Brain microvascular endothelial cell (primary cell): ENCODE measurements around the gene LRP1B.

ENCODE experiments used
- DNase-seq: peaks from one replicate; pipeline ENCODE4 v3.0.0-alpha.2; 2020
- H3K27ac ChIP-seq: fragments of 250-450 bp; sonication (Bioruptor Pico); 2 replicates; pipeline ENCODE4 v1.5.1; 2020; ENCODE audit warnings: mild to moderate bottlenecking, moderate library complexity
- H3K27me3 ChIP-seq: fragments of 250-450 bp; sonication (Bioruptor Pico); replicated peaks from 2 replicates; pipeline ENCODE4 v1.5.1; 2020; ENCODE audit warnings: mild to moderate bottlenecking
- H3K36me3 ChIP-seq: fragments of 250-450 bp; sonication (Bioruptor Pico); replicated peaks from 2 replicates; pipeline ENCODE4 v1.5.1; 2020; ENCODE audit warnings: mild to moderate bottlenecking
- H3K4me3 ChIP-seq: 2 replicates; pipeline ENCODE4 v1.5.1; 2011; ENCODE audit warnings: low read depth, mild to moderate bottlenecking, control low read depth, low read length, moderate library complexity
- in situ Hi-C: cut with HindIII; loops from 2 replicates; pipeline ENCODE4 v1.10.0; 2017; ENCODE audit warnings: low sequenced_read_pairs, low pct_ligation_motif_present
- TF ChIP-seq, protein P1 (sequence below): IDR thresholded peaks from 2 replicates; pipeline ENCODE4 v1.5.1; 2011; ENCODE audit warnings: low read depth, mild to moderate bottlenecking, moderate library complexity, low read length, control low read depth, inconsistent platforms; ENCODE audit errors: missing control alignments

The LRP1B gene

GRCh38 chr2:141498561-141498960, 632.3 kb downstream of the LRP1B start:
- TF ChIP-seq, protein P1, sequence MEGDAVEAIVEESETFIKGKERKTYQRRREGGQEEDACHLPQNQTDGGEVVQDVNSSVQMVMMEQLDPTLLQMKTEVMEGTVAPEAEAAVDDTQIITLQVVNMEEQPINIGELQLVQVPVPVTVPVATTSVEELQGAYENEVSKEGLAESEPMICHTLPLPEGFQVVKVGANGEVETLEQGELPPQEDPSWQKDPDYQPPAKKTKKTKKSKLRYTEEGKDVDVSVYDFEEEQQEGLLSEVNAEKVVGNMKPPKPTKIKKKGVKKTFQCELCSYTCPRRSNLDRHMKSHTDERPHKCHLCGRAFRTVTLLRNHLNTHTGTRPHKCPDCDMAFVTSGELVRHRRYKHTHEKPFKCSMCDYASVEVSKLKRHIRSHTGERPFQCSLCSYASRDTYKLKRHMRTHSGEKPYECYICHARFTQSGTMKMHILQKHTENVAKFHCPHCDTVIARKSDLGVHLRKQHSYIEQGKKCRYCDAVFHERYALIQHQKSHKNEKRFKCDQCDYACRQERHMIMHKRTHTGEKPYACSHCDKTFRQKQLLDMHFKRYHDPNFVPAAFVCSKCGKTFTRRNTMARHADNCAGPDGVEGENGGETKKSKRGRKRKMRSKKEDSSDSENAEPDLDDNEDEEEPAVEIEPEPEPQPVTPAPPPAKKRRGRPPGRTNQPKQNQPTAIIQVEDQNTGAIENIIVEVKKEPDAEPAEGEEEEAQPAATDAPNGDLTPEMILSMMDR: no peak
- H3K27me3 ChIP-seq: no peaks in the 10 kb centered on the region
- H3K27ac ChIP-seq: no peak overlapping the region
- H3K4me3 ChIP-seq: no peak overlapping the region
- no peaks in the 10 kb centered on the region for H3K36me3 ChIP-seq
- DNase-seq: peak; percentile 35
- in situ Hi-C loops: no loop called here

- Histone ChIP-seq H3K27ac (peak overlapping the region; percentile 63), H3K36me3 (no peaks in the 10 kb centered on the region), H3K27me3 (no peaks in the 10 kb centered on the region), H3K4me3 (no peak overlapping the region)
- DNase-seq: no peak
- TF ChIP-seq, protein P1: no peak
- in situ Hi-C loops: no loop called here
Observed at GRCh38 chr2:141497272-141497671, 633.5 kb downstream of the LRP1B start.

DNA sequence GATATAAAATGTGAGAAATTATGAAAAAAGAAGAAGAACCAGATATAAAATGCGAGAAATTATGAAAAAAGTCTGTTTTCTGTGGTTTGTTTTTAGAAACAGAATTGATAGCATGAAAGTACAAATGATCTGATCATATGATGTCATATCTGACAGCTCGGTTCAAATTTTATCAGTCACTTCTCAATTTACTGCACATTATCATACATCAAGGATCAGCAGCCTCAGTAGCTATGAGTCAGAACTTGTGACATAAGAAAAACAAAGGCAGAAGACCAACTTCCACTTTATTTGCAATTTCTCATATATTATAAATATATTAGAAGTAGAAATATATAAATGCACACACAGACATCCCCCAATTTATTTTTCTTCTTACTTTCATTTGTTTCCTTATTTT, 634.0 kb downstream of the LRP1B start:
- TF ChIP-seq, protein P1: no peak
- H3K27ac ChIP-seq: no peak overlapping the region
- peak; percentile 31 for DNase-seq
- H3K4me3 ChIP-seq: no peak overlapping the region
- no peaks in the 10 kb centered on the region for H3K27me3 ChIP-seq
- in situ Hi-C loops: no loop called here
- no peaks in the 10 kb centered on the region for H3K36me3 ChIP-seq

DNA sequence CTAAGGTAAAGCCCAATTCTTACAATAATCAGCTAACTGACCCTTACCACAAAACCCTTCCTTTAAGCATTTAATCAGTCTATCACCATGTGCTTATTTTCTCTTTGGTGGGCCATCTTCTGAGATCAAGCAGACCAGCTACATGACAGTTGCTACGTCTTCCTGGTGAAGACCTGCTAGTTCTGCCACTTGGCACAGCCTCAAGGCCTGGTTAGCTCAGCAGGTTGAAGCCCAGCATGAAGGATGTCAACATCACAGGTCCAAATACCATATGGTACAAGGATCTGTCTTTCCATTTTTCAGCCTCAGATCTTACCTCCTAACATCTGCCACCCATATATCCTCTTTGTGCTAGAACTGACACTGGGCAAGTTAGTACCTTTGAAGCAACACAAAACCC, 636.9 kb downstream of the LRP1B start:
- in situ Hi-C loops: no loop called here
- TF ChIP-seq, protein P1: no peak
- no peak overlapping the region for H3K4me3 ChIP-seq
- H3K27ac ChIP-seq: no peak overlapping the region
- H3K36me3 ChIP-seq: no peaks in the 10 kb centered on the region
- no peaks in the 10 kb centered on the region for H3K27me3 ChIP-seq
- DNase-seq: no peak

DNA sequence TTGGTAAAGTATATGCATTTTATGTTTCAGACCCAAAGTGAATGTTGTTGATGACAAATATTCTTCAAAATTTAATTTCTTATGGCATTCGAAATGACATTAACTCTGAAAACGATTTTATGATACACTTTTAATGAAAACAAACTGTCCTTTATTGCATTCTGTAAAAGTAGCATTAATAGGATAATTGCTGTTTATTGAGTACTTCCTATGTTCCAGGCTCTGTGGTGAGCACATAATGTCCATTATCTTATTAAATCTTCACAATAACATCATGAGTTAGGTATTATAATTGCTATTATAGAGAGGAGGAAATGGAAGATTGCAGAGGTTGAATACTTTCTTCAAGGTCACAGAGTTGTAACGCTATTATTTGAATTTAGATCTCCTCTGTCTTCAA, 638.0 kb downstream of the LRP1B start:
- H3K36me3 ChIP-seq: no peaks in the 10 kb centered on the region
- H3K27me3 ChIP-seq: no peaks in the 10 kb centered on the region
- H3K4me3 ChIP-seq: no peak overlapping the region
- in situ Hi-C loops: no loop called here
- DNase-seq: no peak
- TF ChIP-seq, protein P1: no peak
- H3K27ac ChIP-seq: no peak overlapping the region

DNA sequence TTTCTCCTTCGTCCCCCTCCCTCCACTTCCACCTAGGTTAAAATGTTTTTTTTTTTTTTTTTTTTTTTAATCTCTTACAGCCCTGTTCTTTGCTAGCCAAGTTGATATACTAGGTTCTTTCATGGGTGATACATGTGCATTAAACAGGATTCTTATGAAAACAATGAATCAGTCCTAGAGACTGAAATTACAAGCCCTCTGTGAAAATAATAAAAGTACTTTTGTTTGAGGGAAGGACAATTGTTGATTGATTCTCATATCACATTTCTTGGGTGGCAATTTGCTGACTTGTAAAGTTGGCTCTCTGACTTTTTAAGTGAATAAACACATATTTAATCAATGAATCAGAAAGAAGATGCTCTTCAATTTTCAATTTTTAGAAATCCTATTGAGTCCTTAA, 639.9 kb downstream of the LRP1B start:
- TF ChIP-seq, protein P1: no peak
- in situ Hi-C loops: no loop called here
- Histone ChIP-seq H3K4me3 (no peak overlapping the region), H3K36me3 (no peaks in the 10 kb centered on the region), H3K27ac (no peak overlapping the region), H3K27me3 (no peaks in the 10 kb centered on the region)
- no peak for DNase-seq
